HG03457 (cell line): ENCODE measurements around the gene CALCA.
"Not testable (repeated sequence)": the region's sequence is repeated elsewhere in the genome, so short reads cannot be mapped to it uniquely, and the experiment has no call there.

ENCODE experiments used
- ATAC-seq: cut with Tn5 transposase; IDR thresholded peaks from one replicate; pipeline ENCODE4 v1.9.1; 2021; ENCODE audit warnings: moderate number of reproducible peaks; ENCODE audit not compliant: unreplicated experiment

The CALCA gene, protein sequence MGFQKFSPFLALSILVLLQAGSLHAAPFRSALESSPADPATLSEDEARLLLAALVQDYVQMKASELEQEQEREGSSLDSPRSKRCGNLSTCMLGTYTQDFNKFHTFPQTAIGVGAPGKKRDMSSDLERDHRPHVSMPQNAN

DNA sequence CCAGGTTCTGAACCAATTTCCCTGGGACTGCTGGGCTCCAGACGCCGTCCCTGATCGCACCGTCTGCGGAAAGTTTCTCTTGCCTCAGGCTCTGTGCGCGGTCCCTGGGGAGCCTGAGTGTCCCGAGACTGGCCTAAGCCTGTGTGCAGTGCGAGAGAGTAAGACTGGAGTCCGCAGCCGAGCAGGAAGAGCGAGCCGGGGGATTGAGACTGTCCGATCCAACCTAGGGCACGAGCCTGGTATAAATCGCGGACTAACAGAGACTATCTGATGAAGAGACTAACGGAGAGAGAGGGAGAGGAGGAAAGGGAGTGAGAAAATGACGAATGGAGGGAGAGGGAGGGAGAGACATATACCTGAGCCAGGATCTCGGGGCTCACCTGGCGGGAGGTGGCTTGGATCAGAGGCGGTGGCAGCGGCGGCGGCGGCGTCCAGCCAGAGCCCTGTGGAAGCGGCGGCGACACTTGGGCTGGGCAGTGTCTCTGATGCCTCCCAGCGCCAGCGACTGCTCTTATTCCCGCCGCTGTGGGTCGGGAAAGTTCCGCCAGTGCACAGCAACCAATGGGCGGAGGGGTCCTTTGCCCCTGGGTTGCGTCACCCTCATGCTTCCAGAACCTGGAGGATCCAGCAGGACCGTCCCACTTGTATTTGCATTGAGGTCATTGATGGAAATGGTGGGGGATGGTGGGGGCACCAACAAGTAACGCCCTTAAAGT, at the start of gene CALCA:
Gene CALCA, minus strand, starts transcription at position 487 of the 716 bp plus-strand sequence. CDS start 1,159 bp downstream, outside the sequence.
- no peak for ATAC-seq

DNA sequence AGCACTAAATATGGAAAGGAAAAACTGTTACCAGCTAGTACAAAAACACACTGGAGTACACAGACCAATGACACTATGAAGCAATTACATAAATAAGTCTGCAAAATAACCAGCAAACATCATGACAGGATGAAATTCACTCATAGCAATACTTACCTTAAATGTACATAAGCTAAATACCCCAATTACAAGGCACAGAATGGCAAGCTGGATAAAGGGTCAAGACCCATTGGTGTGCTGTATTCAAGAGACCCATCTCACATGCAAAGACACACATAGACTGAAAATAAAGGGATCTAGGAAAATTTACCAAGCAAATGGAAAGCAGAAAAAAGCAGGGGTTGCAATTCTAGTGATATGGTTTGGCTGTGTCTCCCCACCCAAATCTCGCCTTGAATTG, 44.0 kb upstream of the CALCA start:
- no peak for ATAC-seq

DNA sequence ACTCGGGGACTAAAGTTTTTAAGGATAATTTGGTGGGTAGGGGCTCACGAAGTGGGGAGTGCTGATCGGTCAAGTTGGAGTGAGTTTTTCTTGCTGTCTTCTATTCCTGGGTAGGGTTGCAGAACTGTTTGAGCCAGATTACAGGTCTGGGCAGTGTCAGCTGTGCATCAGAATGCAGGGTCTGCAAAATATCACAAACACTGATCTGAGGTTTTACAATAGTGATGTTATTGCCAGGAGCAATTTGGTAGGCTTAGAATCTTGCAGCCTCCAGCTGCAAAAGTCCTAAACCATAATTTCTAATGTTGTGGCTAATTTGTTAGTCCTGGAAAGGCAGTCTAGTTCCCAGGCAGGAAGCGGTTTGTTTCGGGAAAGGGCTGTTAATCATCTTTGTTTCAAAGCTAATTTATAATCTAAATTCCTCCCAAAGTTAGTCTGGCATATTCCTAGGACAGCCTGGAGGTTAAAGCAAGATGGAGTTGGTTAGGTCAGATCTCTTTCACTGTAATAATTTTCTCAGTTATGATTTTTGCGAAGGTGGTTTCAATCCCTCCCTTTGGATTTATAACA, 39.7 kb upstream of the CALCA start:
- ATAC-seq, result no peak

DNA sequence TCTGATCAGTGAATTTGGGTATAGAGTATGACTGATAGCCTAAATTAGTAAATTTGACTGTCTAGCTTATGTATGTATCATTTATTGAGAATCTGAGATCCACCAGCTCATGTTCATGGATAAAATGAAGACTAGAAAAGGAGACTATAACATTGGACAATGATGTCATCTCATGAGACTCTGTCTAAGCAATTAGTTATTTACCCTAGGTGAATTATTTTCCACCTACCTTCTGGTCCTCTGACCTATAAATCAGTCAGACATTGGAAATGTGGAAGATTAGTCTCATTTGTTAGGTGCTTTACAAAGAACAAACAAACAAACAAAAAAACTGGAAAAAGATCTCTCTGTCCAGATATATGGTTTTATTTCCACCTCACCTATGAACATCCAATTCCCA, 38.7 kb upstream of the CALCA start:
- ATAC-seq, result no peak

DNA sequence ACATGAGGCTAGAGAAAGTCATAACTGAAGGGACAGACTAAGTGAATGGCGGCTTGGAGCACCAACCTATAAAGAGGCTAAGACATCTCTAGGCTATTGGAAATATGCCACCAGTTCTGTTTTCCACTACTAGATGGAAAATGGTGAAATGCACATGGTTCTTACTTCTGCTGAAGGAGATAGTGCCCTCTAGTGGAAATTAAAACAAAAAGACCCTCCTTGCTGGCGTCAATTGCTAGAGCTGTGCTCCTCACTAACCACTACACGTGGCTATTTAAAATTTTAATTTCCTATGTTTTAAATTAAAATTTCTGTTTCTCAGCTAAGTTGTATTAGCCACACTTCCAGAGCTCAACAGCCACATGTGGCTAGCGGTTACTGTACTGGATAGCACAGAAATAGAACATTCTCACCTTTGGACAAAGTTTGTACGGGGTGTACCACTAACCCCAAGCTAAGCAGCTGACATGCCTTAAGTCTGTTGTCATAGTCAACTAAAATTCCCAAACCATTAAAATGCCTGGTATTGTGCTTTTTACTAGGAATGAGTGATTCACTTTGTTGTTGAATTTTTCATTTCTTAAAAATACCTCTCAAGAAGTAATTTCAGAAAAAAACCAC, 34.1 kb upstream of the CALCA start:
- no peak for ATAC-seq

DNA sequence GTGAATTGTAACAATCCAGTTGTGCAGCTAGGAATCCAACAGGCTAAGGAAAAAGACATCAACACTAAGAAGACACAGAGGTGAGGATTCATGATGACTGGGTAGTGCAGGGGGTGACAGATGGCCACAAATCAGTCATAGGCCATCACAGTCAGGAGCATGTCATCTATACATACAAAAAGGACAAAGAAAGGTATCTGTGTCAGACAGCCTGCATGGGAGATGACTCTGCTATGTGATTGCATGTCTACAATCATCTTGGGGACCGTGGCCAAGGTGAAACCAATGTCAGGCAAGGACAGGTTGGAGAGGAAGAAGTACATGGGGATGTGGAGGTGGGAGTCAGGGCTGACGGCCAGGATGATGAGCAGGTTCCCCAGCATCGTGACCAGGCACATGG, 16.0 kb upstream of the CALCA start:
- ATAC-seq, result not testable (repeated sequence)

DNA sequence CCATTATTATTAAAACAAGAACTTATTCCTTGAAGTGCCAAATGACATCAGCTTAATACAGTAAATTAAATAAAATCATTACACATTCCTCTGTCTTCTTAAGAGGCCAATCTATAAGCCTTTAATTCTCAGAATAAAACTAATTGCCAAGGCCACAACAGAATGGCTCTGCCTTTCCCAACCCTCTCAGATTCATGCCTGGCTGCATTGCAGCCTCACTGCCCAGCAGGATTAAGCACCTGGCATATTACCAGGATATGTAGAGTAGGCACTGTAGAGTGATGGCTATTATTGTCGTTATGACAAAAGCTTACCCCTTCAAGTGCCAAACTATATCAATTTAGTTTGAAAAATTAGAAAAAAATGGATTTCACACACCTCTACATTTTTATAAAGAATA, 9.4 kb upstream of the CALCA start:
- ATAC-seq, result no peak

DNA sequence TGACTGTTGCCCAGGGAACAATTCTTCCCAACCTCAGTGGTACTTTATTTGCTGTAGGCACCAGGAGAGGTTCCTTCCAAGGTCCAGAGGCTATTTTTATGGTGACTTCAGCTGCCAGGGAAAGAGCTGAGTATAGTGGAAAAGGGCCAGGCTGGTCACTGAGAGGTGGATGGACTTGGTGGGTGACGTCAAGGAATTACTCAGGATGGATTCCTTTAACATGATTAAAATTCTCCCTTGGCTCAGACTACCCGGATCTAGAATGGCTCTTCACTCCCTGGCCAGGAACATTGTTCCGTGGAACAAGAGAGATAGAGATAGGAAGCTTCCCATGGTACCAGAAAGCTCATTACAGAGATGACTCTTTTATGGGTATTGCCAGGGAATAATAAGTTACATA, 8.7 kb upstream of the CALCA start:
- no peak for ATAC-seq

DNA sequence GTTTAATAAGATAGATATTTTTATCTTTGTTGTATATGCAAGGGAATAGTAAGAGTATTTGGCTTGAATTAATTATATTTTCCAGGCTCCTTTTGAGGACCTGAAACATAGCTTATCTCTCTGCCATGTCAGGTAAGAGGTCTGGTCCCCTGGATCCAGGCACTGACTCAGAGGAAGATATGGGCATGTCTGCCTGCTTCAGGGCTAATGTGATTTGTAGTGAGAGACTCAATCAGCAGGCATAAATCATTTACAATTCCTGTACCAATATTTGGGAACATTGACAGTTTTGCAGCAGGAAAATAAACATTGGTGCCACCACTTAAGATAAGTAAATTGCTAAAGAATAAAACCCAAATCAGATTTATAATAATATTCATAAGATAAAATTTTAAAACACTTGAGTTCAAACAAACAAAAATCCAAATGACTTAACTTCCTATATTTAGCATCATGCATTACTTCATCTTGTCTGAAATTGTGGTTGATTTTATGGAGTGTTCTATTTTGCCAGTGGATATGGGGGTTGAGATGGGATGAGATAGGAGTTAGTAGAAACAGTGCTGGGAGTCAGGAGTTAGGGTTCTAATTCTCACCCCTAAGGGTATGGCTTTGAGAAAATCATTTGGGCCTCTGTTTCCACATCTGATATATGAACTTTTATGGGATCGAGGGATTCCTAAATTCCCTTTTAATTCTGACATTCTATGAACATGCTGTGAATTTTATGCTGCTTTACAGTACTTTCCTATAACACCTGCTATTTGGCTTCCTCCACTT, 5.1 kb upstream of the CALCA start:
- ATAC-seq, result no peak

DNA sequence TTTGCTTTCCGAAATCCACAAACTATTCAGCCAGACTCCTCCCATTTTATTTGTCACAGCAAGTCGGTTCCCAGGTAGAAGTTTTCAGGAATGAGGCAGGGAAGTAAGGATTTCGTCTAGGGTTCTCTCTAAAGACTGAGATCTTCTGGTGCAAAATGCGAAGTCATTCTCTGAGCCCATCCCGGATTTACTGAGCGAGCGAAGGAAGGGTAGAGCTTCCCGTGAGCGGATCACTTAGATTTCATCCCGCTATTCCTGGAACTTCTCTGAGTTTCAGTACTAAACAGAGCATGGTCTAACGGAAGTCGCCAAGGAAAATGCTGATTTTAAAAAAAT, 3.1 kb upstream of the CALCA start:
- no peak for ATAC-seq

DNA sequence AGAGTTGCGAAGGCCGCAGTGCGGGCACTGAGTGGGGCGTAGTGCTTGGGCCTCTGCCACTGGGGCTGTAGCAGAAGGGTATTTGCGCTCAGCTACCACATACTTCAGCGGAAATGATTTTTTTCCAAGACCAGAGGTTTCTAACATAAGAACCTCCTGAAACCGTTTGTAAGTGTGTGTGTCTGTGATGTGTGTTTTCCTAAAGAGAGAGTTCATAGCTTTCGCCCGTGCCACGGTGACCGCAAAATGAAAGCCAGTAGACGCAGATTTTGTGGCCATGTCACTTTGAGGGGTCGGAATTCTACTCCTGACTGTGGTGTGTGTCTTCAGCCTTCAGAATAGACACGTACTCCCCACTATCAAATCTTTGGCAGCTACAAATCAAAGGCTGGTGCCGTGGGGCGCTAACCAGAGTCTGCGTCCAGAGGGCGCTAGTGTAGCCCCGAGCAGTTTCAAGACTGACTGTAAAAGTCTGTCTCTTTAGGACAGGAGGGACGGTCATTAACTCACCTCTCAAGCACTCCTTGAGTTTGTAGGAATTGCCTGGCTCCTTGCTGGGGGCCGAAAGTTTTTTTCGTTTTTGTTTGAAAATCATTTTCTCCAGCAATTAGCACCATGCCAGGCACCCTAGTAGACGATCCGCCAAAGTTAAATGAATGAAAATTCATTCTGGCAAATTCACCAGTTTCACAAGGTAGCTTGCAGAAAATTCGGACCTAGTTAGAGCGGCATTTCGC, 2.5 kb upstream of the CALCA start:
- no peak for ATAC-seq

DNA sequence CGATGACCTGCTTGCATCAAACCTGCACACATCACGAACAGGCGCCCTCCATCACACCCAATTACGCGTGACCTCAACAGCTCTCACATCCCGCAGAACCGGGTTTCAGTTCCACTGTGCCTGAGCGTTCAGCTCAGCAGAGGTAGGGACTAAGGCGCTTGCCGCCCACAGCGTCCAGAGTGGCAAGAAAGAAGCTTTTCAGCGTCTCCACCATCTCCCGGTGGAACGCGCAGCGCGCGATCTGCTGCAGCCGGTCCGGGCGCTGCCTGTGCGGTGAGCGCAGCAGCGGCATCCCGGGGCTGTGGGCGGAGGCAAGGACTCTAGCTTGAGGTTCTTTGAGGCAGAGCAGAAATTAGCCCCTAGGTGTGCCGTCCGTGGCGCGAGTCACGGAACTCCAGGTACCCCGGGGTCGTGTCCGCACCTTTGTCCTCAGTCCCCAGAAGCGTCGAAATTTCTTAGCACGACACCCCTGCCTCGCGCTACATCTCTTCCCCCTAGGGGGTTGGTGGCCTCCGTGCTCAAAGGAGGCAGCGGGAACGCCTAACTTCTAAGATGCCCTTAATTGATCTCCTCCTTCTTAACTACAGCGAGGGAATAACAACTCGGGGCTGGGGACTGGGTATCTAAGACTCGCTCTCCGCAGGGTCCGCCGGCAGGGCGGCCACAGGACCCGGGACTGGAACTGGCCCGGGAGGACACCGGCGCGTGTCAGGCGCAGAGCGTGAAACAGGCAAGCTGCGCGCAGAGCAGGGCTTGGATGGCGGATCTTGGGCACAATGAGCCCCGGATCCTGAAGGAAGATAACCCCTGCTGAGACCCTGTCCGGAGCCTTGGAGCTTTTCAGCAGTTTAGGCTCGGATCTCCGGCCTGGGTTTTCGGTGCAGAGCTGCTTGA, 1.7 kb upstream of the CALCA start:
- peak; percentile 69 for ATAC-seq

DNA sequence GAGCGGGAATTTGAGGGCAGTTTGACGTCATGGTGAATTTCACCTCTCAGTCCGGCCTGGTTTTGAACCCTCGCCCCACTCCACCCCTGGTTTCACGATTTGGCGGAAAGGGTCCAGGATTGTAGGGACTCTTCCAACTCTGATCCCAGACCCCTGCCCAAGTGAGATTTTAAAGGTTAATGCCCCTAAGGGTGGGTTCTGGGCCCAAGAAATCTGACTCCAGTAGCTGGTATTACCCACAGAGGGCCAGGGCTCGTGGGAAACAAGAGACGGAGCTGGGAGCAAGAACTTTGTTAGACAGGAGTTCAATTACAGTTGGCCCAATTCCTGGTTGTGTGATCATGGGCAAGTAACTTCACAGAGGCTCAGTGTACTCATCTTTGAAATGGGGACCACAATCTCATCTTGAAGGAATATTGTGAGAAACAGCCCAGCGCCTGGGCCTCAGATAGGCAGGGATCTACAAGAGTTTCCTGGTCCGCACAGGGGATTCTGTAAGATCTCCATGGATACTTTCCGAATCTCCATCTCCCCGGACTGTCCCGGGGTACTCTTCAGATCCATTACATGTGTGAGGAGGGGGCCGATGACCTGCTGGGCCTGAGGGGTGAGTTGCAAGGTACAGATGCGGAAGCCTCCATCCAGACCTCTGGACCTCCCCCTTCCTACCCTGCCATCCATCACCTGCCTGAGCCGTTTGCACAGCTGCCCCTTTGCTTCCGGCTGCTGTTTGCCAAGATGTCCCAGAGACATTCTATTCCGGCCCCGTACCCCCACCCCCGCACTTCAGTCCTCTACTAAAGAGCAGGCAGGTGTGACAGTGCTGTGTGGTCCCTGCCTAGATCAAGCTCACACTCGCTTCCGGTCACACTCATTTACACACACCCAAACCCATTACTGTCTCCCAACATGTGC, 687 bp upstream of the CALCA start:
- no peak for ATAC-seq

DNA sequence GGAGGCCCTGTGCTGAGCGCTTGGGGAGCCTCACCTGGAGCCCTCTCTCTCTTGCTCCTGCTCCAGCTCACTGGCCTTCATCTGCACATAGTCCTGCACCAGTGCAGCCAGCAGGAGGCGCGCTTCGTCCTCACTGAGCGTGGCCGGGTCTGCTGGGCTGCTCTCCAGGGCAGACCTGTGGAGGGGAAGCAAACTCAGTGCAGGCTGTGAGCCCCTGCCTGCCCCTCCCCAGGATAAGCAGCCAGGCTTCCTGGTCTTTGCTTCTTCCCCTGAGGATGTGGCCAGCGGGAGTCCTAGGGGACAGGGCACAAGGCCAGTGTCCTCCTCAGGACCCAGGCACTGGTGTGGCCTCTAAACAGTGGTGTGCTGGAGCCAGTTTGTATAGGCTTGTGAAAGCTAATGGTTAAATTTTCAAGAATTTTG, 2.2 kb downstream of the CALCA start:
- no peak for ATAC-seq

DNA sequence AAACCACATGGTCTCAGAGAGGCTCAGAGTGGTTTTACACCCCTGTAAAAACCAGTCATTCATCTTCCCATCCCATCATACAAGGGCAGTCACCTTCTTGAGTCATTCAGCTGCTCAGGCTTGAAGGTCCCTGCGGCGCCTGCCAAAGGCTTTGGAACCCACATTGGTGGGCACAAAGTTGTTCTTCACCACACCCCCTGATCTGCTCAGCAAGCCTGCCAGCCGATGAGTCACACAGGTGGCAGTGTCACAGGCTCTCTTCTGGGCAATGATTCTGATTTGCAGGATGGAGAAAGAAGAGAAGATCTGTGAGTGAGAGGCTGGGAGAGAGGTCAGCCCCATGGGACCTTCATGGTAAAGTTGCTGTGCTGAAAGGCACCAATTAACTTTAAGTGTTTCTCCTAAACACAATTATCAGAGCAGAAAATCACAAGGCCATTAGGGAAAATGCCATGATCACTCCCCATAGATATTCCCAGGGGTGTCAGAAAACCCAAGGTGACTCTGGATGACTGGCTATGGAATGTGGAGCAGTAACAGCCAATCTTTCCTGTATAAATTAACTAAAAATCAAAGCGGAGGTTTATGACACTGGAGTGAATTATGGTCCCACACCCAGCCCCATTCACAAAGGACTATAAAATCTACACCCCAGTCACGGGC, 4.4 kb downstream of the CALCA start:
- no peak for ATAC-seq

DNA sequence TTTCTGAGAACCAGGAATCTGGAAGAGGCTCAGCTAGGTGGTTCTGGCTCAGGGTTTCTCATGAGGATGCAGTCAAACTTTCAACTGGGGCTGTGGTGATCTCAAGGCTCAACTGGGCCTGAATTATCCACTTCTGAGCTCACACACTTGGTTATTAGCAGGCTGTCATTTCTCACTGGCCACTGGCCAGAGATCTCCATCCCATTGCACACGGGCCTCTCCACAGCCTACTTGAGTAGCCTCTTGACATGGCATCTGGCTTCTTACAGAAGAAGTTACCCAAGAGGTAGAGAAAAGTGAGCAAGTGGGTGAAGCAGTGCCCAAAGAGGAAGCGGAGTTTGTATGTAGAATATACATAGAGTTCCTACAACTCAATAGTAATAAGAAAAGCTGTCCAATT, 16.0 kb downstream of the CALCA start:
- ATAC-seq, result no peak

DNA sequence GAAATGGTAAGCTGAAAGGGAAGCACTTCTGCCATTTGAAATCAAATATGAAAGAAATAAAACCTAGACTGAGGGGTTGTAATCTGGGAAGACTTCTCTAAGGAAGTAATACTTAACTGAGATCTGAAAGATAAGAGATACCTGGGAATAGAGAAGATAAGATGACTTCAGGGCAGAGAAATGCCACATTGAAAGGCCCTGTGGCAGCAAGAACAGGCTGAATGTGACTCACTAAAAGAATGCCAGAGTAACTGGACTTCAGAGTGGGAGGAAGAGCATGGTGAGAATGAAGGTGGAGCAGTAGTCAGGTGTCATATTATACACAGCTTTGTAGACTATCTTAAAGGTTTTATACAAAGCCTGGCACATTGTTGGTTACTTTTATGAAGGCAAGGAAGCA, 17.6 kb downstream of the CALCA start:
- ATAC-seq, result no peak

DNA sequence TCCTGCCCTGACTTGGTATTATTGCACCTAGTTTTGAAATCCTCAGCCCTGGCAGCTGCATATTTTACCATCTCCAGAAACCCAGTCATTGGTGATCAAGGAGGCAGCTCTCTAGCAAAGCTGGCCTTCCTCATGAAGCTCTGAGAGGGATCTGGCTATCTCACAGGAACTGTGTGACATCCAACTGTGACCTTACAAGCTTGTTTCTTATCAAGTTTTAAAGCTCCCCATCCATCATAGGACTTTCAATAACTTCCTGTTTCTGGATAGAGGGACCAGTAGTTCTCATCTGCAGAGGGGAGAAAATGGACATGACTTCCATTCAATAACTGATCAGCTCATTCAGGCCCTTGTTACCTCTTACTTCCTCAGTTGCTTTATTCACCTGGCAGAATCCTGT, 18.2 kb downstream of the CALCA start:
- ATAC-seq, result no peak
